IMR-90 (cell line): ENCODE measurements around the gene STUM. TPM values are rescaled to one million over a fixed set of nuclear protein-coding genes. Genes with fewer than 3 reads are reported as not detected.

ENCODE experiments used
- ATAC-seq: fragments of 200-7000 bp; cut with Tn5 transposase; 2 replicates; pipeline ENCODE4 v1.9.1; 2020; ENCODE audit warnings: low read depth, mild to moderate bottlenecking, moderate library complexity
- BruUV-seq: library from RNA; stranded (reverse); fragments of 400-500 nt; replicated peaks from 2 replicates; lab custom pipeline; 2021; lab: Mats Ljungman, UMichigan
- CTCF ChIA-PET: fragments of 300-600 bp; formaldehyde crosslinking; extraction: SDS; loops from one replicate; lab custom pipeline; 2021; ENCODE audit warnings: antibody characterized with exemption; lab: Yijun Ruan, JAX
- POLR2A ChIA-PET: fragments of 300-600 bp; sonication (Branson Sonifier 250); formaldehyde crosslinking; loops from one replicate; lab custom pipeline; 2022; ENCODE audit warnings: antibody characterized with exemption; ENCODE audit not compliant: unreplicated experiment; lab: Charles Lee
- DNase-seq: peaks from one replicate; pipeline ENCODE4 v3.0.0; 2013
- H2AFZ ChIP-seq: replicated peaks from 2 replicates; pipeline ENCODE3; 2013; ENCODE audit warnings: low read length, mild to moderate bottlenecking; ENCODE audit not compliant: poor library complexity
- H2AK5ac ChIP-seq: 2 replicates; pipeline ENCODE4 v1.6.1; 2013; ENCODE audit warnings: low read depth, low read length, inconsistent platforms
- H2AK9ac ChIP-seq: replicated peaks from 2 replicates; pipeline ENCODE3; 2013; ENCODE audit warnings: mild to moderate bottlenecking, low read depth, low read length, moderate library complexity; ENCODE audit not compliant: poor library complexity
- H2BK120ac ChIP-seq: 2 replicates; pipeline ENCODE4 v1.6.1; 2013; ENCODE audit warnings: low read depth, low read length, inconsistent platforms
- H2BK15ac ChIP-seq: 3 replicates; pipeline ENCODE4 v1.6.1; 2013; ENCODE audit warnings: low read depth, low read length, inconsistent platforms
- H2BK20ac ChIP-seq: 2 replicates; pipeline ENCODE4 v1.6.1; 2013; ENCODE audit warnings: low read depth, mild to moderate bottlenecking, inconsistent platforms, low read length, moderate library complexity
- H2BK5ac ChIP-seq: 2 replicates; pipeline ENCODE4 v1.6.1; 2013; ENCODE audit warnings: mild to moderate bottlenecking, low read depth, low read length, inconsistent platforms; ENCODE audit not compliant: poor library complexity, severe bottlenecking
- H3K14ac ChIP-seq: replicated peaks from 2 replicates; pipeline ENCODE4 v1.6.1; 2013; ENCODE audit warnings: low read depth, low read length, inconsistent platforms
- H3K18ac ChIP-seq: 2 replicates; pipeline ENCODE4 v1.6.1; 2013; ENCODE audit warnings: low read depth, low read length, control low read depth
- H3K23ac ChIP-seq: 2 replicates; pipeline ENCODE4 v1.6.1; 2013; ENCODE audit warnings: low read depth, low read length, inconsistent platforms
- H3K27ac ChIP-seq: 2 replicates; pipeline ENCODE4 v1.5.1; 2013; ENCODE audit warnings: mild to moderate bottlenecking, control low read depth, low read length; ENCODE audit not compliant: insufficient read depth
- H3K27me3 ChIP-seq: 2 replicates; pipeline ENCODE4 v1.6.1; 2013; ENCODE audit warnings: low read length; ENCODE audit not compliant: control insufficient read depth, insufficient read depth
- H3K36me3 ChIP-seq: 2 replicates; pipeline ENCODE4 v1.6.1; 2013; ENCODE audit warnings: low read length, mixed read lengths; ENCODE audit not compliant: control insufficient read depth, insufficient read depth
- H3K4ac ChIP-seq: 2 replicates; pipeline ENCODE4 v1.6.1; 2013; ENCODE audit warnings: low read depth, low read length, inconsistent platforms
- H3K4me1 ChIP-seq: 2 replicates; pipeline ENCODE4 v1.6.1; 2013; ENCODE audit warnings: low read length, mixed read lengths; ENCODE audit not compliant: control insufficient read depth, insufficient read depth
- H3K4me2 ChIP-seq: 2 replicates; pipeline ENCODE4 v1.6.1; 2013; ENCODE audit warnings: low read depth, mild to moderate bottlenecking, control low read depth, low read length, moderate library complexity
- H3K4me3 ChIP-seq: 2 replicates; pipeline ENCODE4 v1.5.1; 2013; ENCODE audit warnings: low read depth, mild to moderate bottlenecking, control low read depth, low read length, moderate library complexity; ENCODE audit not compliant: insufficient read depth
- H3K56ac ChIP-seq: 2 replicates; pipeline ENCODE4 v1.6.1; 2013; ENCODE audit warnings: low read length, inconsistent platforms; ENCODE audit not compliant: insufficient read depth; ENCODE audit errors: extremely low read depth
- H3K79me1 ChIP-seq, 2 experiments: 2 replicates each; pipeline ENCODE4 v1.6.1; 2013; ENCODE audit warnings: low read length in 2 of 2, inconsistent platforms in 1 of 2, low read depth in 1 of 2
- H3K9ac ChIP-seq: 2 replicates; pipeline ENCODE4 v1.6.1; 2013; ENCODE audit warnings: low read depth, low read length, control low read depth
- H3K9me1 ChIP-seq: 2 replicates; pipeline ENCODE4 v1.6.1; 2013; ENCODE audit warnings: low read length, inconsistent platforms; ENCODE audit not compliant: insufficient read depth
- H3K9me3 ChIP-seq: 2 replicates; pipeline ENCODE4 v1.6.1; 2013; ENCODE audit warnings: low read length; ENCODE audit not compliant: control insufficient read depth, insufficient read depth
- H4K20me1 ChIP-seq: 2 replicates; pipeline ENCODE4 v1.6.1; 2013; ENCODE audit warnings: low read length, inconsistent platforms; ENCODE audit not compliant: insufficient read depth
- H4K5ac ChIP-seq: 2 replicates; pipeline ENCODE4 v1.6.1; 2013; ENCODE audit warnings: mild to moderate bottlenecking, low read depth, low read length, control low read depth
- H4K8ac ChIP-seq, 2 experiments: 2 replicates each; pipeline ENCODE4 v1.6.1; 2013; ENCODE audit warnings: low read depth in 2 of 2, low read length in 2 of 2, control low read depth in 1 of 2, inconsistent platforms in 1 of 2
- H4K91ac ChIP-seq: 2 replicates; pipeline ENCODE4 v1.6.1; 2013; ENCODE audit warnings: low read depth, low read length, inconsistent platforms; ENCODE audit not compliant: insufficient read depth
- BHLHE40 ChIP-seq: fragments of 150-350 bp; IDR thresholded peaks from 2 replicates; pipeline ENCODE4 v1.6.1; 2016; ENCODE audit warnings: mild to moderate bottlenecking, low read depth, low read length
- CEBPB ChIP-seq: IDR thresholded peaks from 2 replicates; pipeline ENCODE4 v1.6.1; 2012; ENCODE audit warnings: low read depth, low read length, improper control_type of control experiment
- CHD1 ChIP-seq: IDR thresholded peaks from 2 replicates; pipeline ENCODE4 v1.6.1; 2012; ENCODE audit warnings: low read depth, low read length, improper control_type of control experiment
- FOS ChIP-seq: fragments of 150-350 bp; IDR thresholded peaks from 2 replicates; pipeline ENCODE4 v1.6.1; 2016; ENCODE audit warnings: low read depth, low read length
- MAZ ChIP-seq: IDR thresholded peaks from 2 replicates; pipeline ENCODE4 v1.6.1; 2012; ENCODE audit warnings: low read depth, mild to moderate bottlenecking, low read length, improper control_type of control experiment, moderate library complexity, borderline replicate concordance
- MXI1 ChIP-seq: IDR thresholded peaks from 2 replicates; pipeline ENCODE4 v1.6.1; 2012; ENCODE audit warnings: low read depth, mild to moderate bottlenecking, low read length, moderate library complexity, borderline replicate concordance
- NFE2L2 ChIP-seq: fragments of 150-350 bp; IDR thresholded peaks from 2 replicates; pipeline ENCODE4 v1.6.1; 2016; ENCODE audit warnings: low read depth, mild to moderate bottlenecking, low read length
- SMC3 ChIP-seq: fragments of 150-350 bp; IDR thresholded peaks from 2 replicates; pipeline ENCODE4 v1.6.1; 2016; ENCODE audit warnings: low read depth, mild to moderate bottlenecking, antibody characterized with exemption, low read length, moderate library complexity
- WGBS, 2 experiments: methylation state at CpG; one replicate each; pipeline versions ENCODE4 v1.1.5 to v1.1.7; 2013; ENCODE audit warnings: missing lambda C conversion rate in 2 of 2; ENCODE audit not compliant: insufficient read length in 1 of 2; ENCODE audit errors: extremely low coverage in 2 of 2; 5-methylcytosine and 5-hydroxymethylcytosine counted together
- dilution Hi-C: fragments of 300-500 bp; cut with HindIII; formaldehyde crosslinking; loops from one replicate; pipeline ENCODE4 v1.14.3; 2018; ENCODE audit warnings: low sequenced_read_pairs; ENCODE audit not compliant: unreplicated experiment
- in situ Hi-C: fragments of 300-500 bp; cut with MboI; formaldehyde crosslinking; loops from 3 replicates; pipeline ENCODE4 v1.14.3; 2019; ENCODE audit warnings: low sequenced_read_pairs, inconsistent platforms, mixed read lengths
- intact Hi-C: fragments of 100-400 bp; cut with micrococcal nuclease; formaldehyde crosslinking; loops from 2 replicates; pipeline ENCODE4 v1.10.0; 2022
- polyA plus RNA-seq, 3 experiments: library from polyadenylated mRNA; depleted of rRNA; stranded (reverse); fragments of >200 nt; gene quantifications; 2 replicates each; pipeline ENCODE4 v1.2.3, GENCODE V29; 2012; ENCODE audit warnings: low replicate concordance in 1 of 3
- total RNA-seq: library from RNA; depleted of rRNA; stranded (reverse); fragments of >200 nt; gene quantifications from 2 replicates; pipeline ENCODE4 v1.2.3, GENCODE V29; 2012
- TF ChIP-seq, protein P1 (sequence below): fragments of 150-350 bp; IDR thresholded peaks from 2 replicates; pipeline ENCODE4 v1.6.1; 2017; ENCODE audit warnings: mild to moderate bottlenecking, antibody characterized with exemption, low read length, low read depth
- TF ChIP-seq, protein P2 (sequence below): fragments of 150-350 bp; IDR thresholded peaks from 2 replicates; pipeline ENCODE4 v1.6.1; 2016; ENCODE audit warnings: low read depth, mild to moderate bottlenecking, low read length, moderate library complexity, borderline replicate concordance

Gene STUM
- total and polyA plus RNA-seq, 2 of the 4 experiments (the other 2 are of a cell fraction) = not detected

DNA sequence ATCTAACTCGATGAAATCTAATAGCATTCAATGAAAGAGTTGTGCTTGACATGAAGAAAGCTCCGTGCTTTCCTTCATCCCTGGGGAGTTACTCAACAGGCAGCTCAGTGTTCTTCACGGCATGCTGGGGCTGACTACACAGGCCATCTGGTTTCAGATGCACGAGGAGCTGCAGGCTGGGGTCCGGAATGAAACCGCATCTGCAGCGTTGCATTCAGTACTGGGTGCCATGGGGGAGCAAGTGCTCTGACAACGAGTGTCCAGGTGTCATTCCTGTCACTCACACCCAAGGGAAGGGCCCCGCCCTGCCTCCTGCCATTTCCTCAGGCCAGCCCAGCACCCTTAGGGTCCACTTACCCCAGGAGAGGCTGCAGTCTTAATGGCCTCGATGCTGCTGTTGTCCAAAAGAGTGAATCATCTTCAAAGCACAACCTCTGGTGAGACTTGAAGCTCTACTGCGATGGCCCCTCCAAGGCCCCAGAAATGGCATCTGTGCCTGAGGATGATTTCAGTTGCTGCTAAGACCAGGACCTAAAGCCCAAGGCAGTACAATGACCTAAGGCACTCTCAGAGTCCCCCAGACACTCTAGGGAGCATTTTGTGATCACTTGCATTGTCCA, 61.4 kb downstream of the STUM start:
- no peak overlapping the region for H4K91ac ChIP-seq
- dilution Hi-C loops (no loop called here), intact Hi-C loops (no loop called here), in situ Hi-C loops (no loop called here)
- H3K9ac ChIP-seq = no peak overlapping the region
- ChIA-PET CTCF (no interaction called here), POLR2A (no interaction called here)
- no peaks in the 10 kb centered on the region for H3K9me3 ChIP-seq
- peaks cover 20% of the 10 kb centered on the region for H3K27me3 ChIP-seq
- no peak overlapping the region for H3K4me2 ChIP-seq
- no peaks in the 10 kb centered on the region; the same call in 1 of the 2 replicates for H3K4me1 ChIP-seq
- no TSS peak for BruUV-seq
- H2AFZ ChIP-seq = no peak overlapping the region
- no peak overlapping the region for H4K5ac ChIP-seq
- H3K79me1 ChIP-seq = no peaks in the 10 kb centered on the region
- H3K4me3 ChIP-seq = no peak overlapping the region
- no peak overlapping the region for H2AK5ac ChIP-seq
- TF ChIP-seq CEBPB (no peak), BHLHE40 (no peak), MAZ (no peak), FOS (no peak), NFE2L2 (no peak), MXI1 (no peak), CHD1 (no peak), SMC3 (no peak)
- TF ChIP-seq, protein P1, sequence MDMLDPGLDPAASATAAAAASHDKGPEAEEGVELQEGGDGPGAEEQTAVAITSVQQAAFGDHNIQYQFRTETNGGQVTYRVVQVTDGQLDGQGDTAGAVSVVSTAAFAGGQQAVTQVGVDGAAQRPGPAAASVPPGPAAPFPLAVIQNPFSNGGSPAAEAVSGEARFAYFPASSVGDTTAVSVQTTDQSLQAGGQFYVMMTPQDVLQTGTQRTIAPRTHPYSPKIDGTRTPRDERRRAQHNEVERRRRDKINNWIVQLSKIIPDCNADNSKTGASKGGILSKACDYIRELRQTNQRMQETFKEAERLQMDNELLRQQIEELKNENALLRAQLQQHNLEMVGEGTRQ = no peak
- TF ChIP-seq, protein P2, sequence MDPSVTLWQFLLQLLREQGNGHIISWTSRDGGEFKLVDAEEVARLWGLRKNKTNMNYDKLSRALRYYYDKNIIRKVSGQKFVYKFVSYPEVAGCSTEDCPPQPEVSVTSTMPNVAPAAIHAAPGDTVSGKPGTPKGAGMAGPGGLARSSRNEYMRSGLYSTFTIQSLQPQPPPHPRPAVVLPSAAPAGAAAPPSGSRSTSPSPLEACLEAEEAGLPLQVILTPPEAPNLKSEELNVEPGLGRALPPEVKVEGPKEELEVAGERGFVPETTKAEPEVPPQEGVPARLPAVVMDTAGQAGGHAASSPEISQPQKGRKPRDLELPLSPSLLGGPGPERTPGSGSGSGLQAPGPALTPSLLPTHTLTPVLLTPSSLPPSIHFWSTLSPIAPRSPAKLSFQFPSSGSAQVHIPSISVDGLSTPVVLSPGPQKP = no peak
- no peak overlapping the region for H3K23ac ChIP-seq
- no peak overlapping the region for H2AK9ac ChIP-seq
- no peak overlapping the region for H3K18ac ChIP-seq
- WGBS, 2 experiments = 62% methylated on average over 9 of the region's 11 CpGs; no CpG with 5 or more reads in 1 of the 2 experiments
- no peak overlapping the region for H3K27ac ChIP-seq
- no peak for ATAC-seq
- no peak overlapping the region for H2BK120ac ChIP-seq
- no peak overlapping the region for H2BK15ac ChIP-seq
- no peak overlapping the region for H4K8ac ChIP-seq
- H3K36me3 ChIP-seq = no peaks in the 10 kb centered on the region
- DNase-seq = no peak
- no peak overlapping the region for H2BK20ac ChIP-seq
- no peaks in the 10 kb centered on the region for H3K9me1 ChIP-seq
- no peak overlapping the region for H3K4ac ChIP-seq
- no peak overlapping the region for H2BK5ac ChIP-seq
- H4K20me1 ChIP-seq = no peaks in the 10 kb centered on the region
- no peak overlapping the region for H3K56ac ChIP-seq
- no peak overlapping the region for H3K14ac ChIP-seq
